ENCODE measurements around the gene PTBP3.

- TF ChIP-seq CTCF (IDR thresholded peaks at IDR 0.05) (no peak), POLR2A (IDR thresholded peaks at IDR 0.05) (no peak)
Measured at GRCh38 chr9:112332674-112332976, 794 bp downstream of the PTBP3 start.

Measured in ovary (tissue), 3 donors.